NCI-H345 treated with DMSO at 0.1 percent for 48 hours (cell line): ENCODE data around the gene RSPH1.

Experiments
- DNase-seq: peaks from one replicate; lab custom pipeline; 2025; ENCODE audit not compliant: unreplicated experiment; lab: John Stamatoyannopoulos, UW

The RSPH1 gene

GRCh38 chr21:42513985-42514882 is 18.2 kb upstream of the RSPH1 start:
- DNase-seq: peak; percentile 59

- no peak for DNase-seq
These were observed 17.3 kb upstream of the RSPH1 start, which contains the start of gene SLC37A1 for GRCh38 chr21:42513151-42513984. SLC37A1 (plus strand) TSS chr21:42513852; CDS start chr21:42518455, 4,603 bp downstream.

- DNase-seq: no peak
These were observed 16.5 kb upstream of the RSPH1 start for GRCh38 chr21:42512346-42513034.

- DNase-seq: no peak
These were observed 13.2 kb upstream of the RSPH1 start for GRCh38 chr21:42509244-42509643.

- no peak for DNase-seq
These were observed 12.3 kb upstream of the RSPH1 start for GRCh38 chr21:42508371-42508770.

GRCh38 chr21:42507418-42507817 is 11.4 kb upstream of the RSPH1 start:
- DNase-seq: no peak

- DNase-seq: no peak
These were observed 9.2 kb upstream of the RSPH1 start for GRCh38 chr21:42505090-42505726.

- DNase-seq: no peak
These were observed 7.7 kb upstream of the RSPH1 start for GRCh38 chr21:42503711-42504110.

GRCh38 chr21:42500736-42501135 is 4.7 kb upstream of the RSPH1 start:
- DNase-seq: no peak

- no peak for DNase-seq
These were observed 4.2 kb upstream of the RSPH1 start for GRCh38 chr21:42500225-42500624.

GRCh38 chr21:42499444-42500112 is 3.6 kb upstream of the RSPH1 start:
- DNase-seq: no peak

GRCh38 chr21:42498012-42498411 is 2.0 kb upstream of the RSPH1 start:
- no peak for DNase-seq

GRCh38 chr21:42496839-42497202 is 797 bp upstream of the RSPH1 start:
- DNase-seq: no peak

GRCh38 chr21:42495765-42496119 is 282 bp downstream of the RSPH1 start:
- peak; percentile 66 for DNase-seq

- DNase-seq: no peak
These were observed 997 bp downstream of the RSPH1 start for GRCh38 chr21:42495027-42495426.

- DNase-seq: no peak
These were observed 2.6 kb downstream of the RSPH1 start for GRCh38 chr21:42493109-42494060.

- DNase-seq: no peak
These were observed 3.8 kb downstream of the RSPH1 start for GRCh38 chr21:42492201-42492600.

- DNase-seq: no peak
These were observed 4.7 kb downstream of the RSPH1 start for GRCh38 chr21:42491328-42491727.

GRCh38 chr21:42490720-42491119 is 5.3 kb downstream of the RSPH1 start:
- DNase-seq: no peak
